ENCODE results near the gene SGSM1.
"Not testable (repeated sequence)": the region's sequence is repeated elsewhere in the genome, so short reads cannot be mapped to it uniquely, and the experiment has no call there.

SGSM1 gene

GRCh38 chr22:24834845-24835570, 29.0 kb downstream of the SGSM1 start:
- no peak for TF ChIP-seq POLR2A (IDR thresholded peaks at IDR 0.05; ENCODE audit: low read depth, low read length)
- DNase-seq (ENCODE audit: insufficient read length, low spot score) (no peak), FAIRE-seq (no peak)

DNA sequence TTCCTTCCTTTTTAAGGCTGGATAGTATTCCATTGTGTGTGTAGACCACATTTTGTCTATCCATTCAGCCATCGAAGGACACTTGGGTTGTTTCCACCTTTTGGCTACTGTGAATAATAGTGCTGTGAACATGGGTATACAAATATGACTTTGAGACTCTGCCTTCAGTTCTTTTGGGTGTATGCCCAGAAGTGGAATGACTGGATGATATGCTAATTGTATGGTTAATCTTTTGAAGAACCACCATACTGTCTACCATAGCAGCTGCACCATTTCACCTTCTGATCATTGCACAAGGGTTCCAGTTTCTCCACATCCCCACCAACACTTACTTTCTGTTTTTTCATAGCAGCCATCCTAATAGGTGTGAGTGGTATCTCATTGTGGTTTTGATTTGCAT, 30.3 kb downstream of the SGSM1 start:
- FAIRE-seq = no peak
- no peak for TF ChIP-seq POLR2A (IDR thresholded peaks at IDR 0.05; ENCODE audit: low read depth, low read length)
- DNase-seq (ENCODE audit: insufficient read length, low spot score) = no peak

DNA sequence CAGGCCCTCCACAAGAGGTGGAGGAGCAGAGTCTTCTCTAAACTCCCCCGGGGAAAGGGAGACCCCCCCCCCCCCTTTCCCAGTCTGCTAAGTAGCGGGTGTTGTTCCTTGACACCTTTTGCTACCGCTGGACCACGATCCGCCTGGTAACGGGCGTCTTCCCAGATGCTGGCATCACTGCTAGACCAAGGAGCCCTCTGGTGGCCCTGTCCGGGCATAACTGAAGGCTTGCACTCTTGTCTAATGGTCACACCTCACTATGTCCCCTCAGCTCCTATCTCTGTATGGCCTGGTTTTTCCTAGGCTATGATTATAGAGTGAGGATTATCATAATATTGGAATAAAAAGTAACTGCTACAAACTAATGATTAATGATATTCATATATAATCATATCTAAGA, 31.5 kb downstream of the SGSM1 start:
- not testable (repeated sequence) for FAIRE-seq; DNase-seq (ENCODE audit: insufficient read length, low spot score)

- no peak for FAIRE-seq
- no peak for TF ChIP-seq POLR2A (IDR thresholded peaks at IDR 0.05; ENCODE audit: low read depth, low read length)
- DNase-seq (ENCODE audit: insufficient read length, low spot score) = no peak
Observed at GRCh38 chr22:24841261-24841660, 35.2 kb downstream of the SGSM1 start.

DNA sequence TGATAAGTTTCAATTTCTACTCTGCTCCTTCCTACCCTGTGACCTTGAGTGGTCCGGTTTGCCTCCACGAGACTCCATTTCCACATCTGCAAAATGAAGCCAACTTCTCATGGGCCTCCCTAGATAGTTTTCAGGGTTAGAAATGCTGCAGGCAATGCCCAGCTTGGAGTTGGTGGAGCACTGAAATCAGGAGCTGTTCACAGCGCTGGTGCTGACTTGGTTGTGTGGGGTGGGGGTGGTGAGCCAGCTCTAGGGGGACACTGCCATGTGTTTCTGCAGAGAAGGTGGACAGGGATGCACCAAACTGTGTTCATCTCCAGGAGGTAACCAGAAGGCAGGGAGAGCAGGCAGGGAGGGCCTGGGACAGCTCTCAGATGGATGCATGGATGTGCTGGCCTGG, 37.0 kb downstream of the SGSM1 start:
- no peak for DNase-seq (ENCODE audit: insufficient read length, low spot score)
- no peak for TF ChIP-seq POLR2A (IDR thresholded peaks at IDR 0.05; ENCODE audit: low read depth, low read length)
- FAIRE-seq = no peak

GRCh38 chr22:24845041-24845898, 39.3 kb downstream of the SGSM1 start:
- DNase-seq (ENCODE audit: insufficient read length, low spot score) (peak; percentile 26), FAIRE-seq (no peak)
- no peak for TF ChIP-seq POLR2A (IDR thresholded peaks at IDR 0.05; ENCODE audit: low read depth, low read length)

GRCh38 chr22:24847490-24847889, 41.5 kb downstream of the SGSM1 start:
- DNase-seq (ENCODE audit: insufficient read length, low spot score) (no peak), FAIRE-seq (no peak)

GRCh38 chr22:24848559-24849168, 42.7 kb downstream of the SGSM1 start:
- DNase-seq (ENCODE audit: insufficient read length, low spot score) = no peak
- FAIRE-seq = no peak
- no peak for TF ChIP-seq POLR2A (IDR thresholded peaks at IDR 0.05; ENCODE audit: low read depth, low read length)

More at GRCh38 chr22:24847490-24847889, 41.5 kb downstream of the SGSM1 start:
- no peak for TF ChIP-seq POLR2A (IDR thresholded peaks at IDR 0.05; ENCODE audit: low read depth, low read length)

DNA sequence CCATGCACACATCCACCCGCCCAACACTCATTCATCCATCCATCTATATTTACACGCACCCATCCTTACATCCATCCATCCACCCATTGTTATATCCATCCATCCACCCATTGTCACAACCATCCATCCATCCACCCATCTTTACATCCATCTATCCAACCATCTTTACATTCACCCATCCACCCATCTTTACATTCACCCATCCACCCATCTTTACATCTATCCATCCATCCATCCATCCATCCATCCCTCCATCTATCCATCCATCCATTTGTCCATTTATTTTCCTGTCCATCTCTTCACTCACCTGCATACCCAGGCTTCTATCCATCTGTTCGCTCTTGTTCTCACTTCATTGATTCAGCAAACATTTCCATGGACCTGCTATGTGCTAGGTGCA, 49.8 kb downstream of the SGSM1 start:
- no peak for TF ChIP-seq POLR2A (IDR thresholded peaks at IDR 0.05; ENCODE audit: low read depth, low read length)
- FAIRE-seq (no peak), DNase-seq (ENCODE audit: insufficient read length, low spot score) (no peak)

GRCh38 chr22:24857576-24857975, 51.6 kb downstream of the SGSM1 start:
- no peak for TF ChIP-seq POLR2A (IDR thresholded peaks at IDR 0.05; ENCODE audit: low read depth, low read length)
- FAIRE-seq = no peak

DNA sequence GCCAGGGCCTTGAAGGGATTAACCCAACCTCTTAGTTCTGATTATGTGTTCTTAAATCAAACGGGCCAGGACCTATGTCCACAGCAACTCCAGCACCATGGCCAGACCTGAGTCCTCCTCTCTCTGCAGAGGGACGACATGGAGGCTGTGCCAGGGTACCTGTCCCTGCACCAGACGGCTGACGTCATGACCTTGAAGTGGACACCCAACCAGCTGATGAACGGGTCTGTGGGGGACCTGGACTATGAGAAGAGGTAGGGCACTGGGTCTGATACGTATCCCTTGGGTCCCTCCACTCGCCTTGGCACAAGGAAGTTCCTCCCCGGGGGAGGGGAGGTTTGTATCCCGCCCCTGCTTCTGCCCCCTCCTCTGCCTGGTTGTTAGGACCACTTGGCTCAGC, 53.6 kb downstream of the SGSM1 start:
- TF ChIP-seq POLR2A (IDR thresholded peaks at IDR 0.05; ENCODE audit: low read depth, low read length) = no peak
- FAIRE-seq (no peak), DNase-seq (ENCODE audit: insufficient read length, low spot score) (no peak)

More at GRCh38 chr22:24857576-24857975, 51.6 kb downstream of the SGSM1 start:
- DNase-seq (ENCODE audit: insufficient read length, low spot score) = no peak

DNA sequence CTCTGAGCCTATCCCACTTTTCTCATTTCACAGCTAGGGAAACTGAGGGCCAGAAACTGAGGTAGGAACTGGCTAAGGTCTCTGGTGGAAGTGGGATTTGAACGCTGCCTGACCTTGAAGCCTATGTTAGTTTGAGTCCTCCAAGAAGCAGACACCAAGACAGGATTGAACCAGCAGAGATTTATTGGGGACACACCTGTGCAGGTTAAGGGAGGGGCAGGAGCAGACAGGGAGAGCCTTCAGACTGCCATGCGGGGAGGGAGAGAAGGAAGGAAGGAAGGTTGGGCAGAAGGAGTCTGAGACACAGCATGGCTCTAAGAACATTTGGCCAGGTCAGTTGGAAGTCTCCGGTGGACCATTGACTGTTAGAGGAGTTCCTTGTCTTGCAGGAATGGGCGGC, 59.5 kb downstream of the SGSM1 start:
- no peak for TF ChIP-seq POLR2A (IDR thresholded peaks at IDR 0.05; ENCODE audit: low read depth, low read length)
- no peak for FAIRE-seq

DNA sequence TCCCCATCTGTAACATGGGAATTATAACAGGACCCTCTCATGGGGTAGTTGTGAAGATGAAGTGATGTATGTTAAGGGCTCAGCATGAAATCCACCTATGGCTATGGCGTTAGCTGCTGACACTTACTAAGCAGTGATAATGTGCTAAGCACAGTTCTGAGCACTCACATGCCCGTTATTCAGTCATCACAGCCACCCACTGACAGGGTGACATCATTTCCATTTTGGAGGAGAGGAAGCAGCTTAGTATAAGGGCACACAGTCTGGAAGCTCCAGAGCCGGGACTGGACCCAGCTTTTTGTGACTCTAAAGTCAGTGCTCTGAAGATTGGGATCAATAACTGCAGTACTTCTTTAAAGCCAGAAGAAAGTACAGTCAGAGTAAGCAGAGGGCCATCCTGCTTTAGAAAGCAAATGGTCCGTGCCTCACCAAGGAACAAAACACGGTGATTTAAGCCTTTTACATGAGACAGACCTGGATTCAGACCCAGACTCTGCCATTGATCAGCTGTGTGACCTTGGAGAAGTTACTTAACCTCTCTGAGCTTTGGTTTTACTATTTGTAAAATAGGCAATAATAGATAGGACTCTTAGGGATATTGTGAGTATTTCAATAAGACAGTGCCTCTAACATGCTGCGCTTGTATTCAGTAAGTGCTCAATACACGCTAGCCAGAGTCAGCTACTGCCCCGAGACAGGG, 61.5 kb downstream of the SGSM1 start:
- DNase-seq (ENCODE audit: insufficient read length, low spot score) (no peak), FAIRE-seq (no peak)
- TF ChIP-seq POLR2A (IDR thresholded peaks at IDR 0.05; ENCODE audit: low read depth, low read length) = no peak

More for the DNA sequence above, 59.5 kb downstream of the SGSM1 start:
- no peak for DNase-seq (ENCODE audit: insufficient read length, low spot score)

- TF ChIP-seq POLR2A (IDR thresholded peaks at IDR 0.05; ENCODE audit: low read depth, low read length) = no peak
- DNase-seq (ENCODE audit: insufficient read length, low spot score) (no peak), FAIRE-seq (no peak)
Observed at GRCh38 chr22:24868979-24869378, 63.0 kb downstream of the SGSM1 start.
